Adrenal gland (tissue), 12 donors: Measurements from ENCODE around the gene MALRD1. TPM values are rescaled to one million over a fixed set of nuclear protein-coding genes. Genes with fewer than 3 reads are reported as not detected.

Experiments
- DNase-seq, 7 donors: peaks; one replicate each; pipeline ENCODE4 v3.0.0-alpha.2; 2019 to 2020
- H3K27ac ChIP-seq, 5 donors: fragments of 200-600 bp; sonication (generic) in 4 of 5; 1 replicate in 3 of 5; 2 replicates in 2 of 5; pipeline versions ENCODE4 v1.5.1 to v1.8.0; 2016 to 2020; ENCODE audit warnings: mild to moderate bottlenecking in 1 of 5
- H3K27me3 ChIP-seq: fragments of 200-600 bp; 2 replicates; pipeline ENCODE4 v1.8.0; 2021
- H3K36me3 ChIP-seq, 2 donors: fragments of 200-600 bp; replicated peaks in 1 of 2; 1 replicate in 1 of 2; 2 replicates in 1 of 2; pipeline versions ENCODE4 v1.5.1 to v1.8.0; 2018 to 2022
- H3K4me1 ChIP-seq, 2 donors: fragments of 200-600 bp; replicated peaks in 1 of 2; 1 replicate in 1 of 2; 2 replicates in 1 of 2; pipeline versions ENCODE4 v1.5.1 to v1.8.0; 2018 to 2021
- H3K4me3 ChIP-seq, 4 donors: fragments of 200-600 bp; sonication (generic) in 3 of 4; one replicate each; pipeline ENCODE4 v1.5.1; 2016 to 2018
- H3K9me3 ChIP-seq, 3 donors: fragments of 200-600 bp; sonication (generic) in 1 of 3; replicated peaks in 1 of 3; 1 replicate in 2 of 3; 2 replicates in 1 of 3; pipeline versions ENCODE4 v1.5.1 to v1.8.0; 2016 to 2021
- POLR2A ChIP-seq, 2 donors: fragments of 450-650 bp; IDR thresholded peaks; one replicate each; pipeline ENCODE4 v1.6.1; 2017; ENCODE audit warnings: antibody characterized with exemption in 2 of 2, mild to moderate bottlenecking in 2 of 2, moderate library complexity in 1 of 2
- WGBS, 4 donors: extraction: QIAGEN DNeasy Blood & Tissue Kit in 2 of 4; methylation state at CpG; one replicate each; pipeline versions ENCODE4 v1.1.5 to v1.1.7; 2013 to 2017; 5-methylcytosine and 5-hydroxymethylcytosine counted together
- intact Hi-C, 2 donors: fragments of 100-400 bp; cut with DNase I; formaldehyde crosslinking; loops; one replicate each; pipeline versions ENCODE4 v1.14.1 to v1.15.0; 2022 to 2023
- polyA plus RNA-seq, 3 donors: library from polyadenylated mRNA; stranded (reverse); fragments of 200-250 nt in 2 of 3; fragments of 350-450 nt in 1 of 3; fragmentation: Illumina TruSeq in 1 of 3; extraction: RNeasy Lipid Tissue Mini Kit (QIAGEN cat#74804) in 1 of 3; gene quantifications; one replicate each; pipeline ENCODE4 v1.2.3, GENCODE V29; 2013 to 2014
- total RNA-seq, 9 donors: library from RNA; depleted of rRNA in 4 of 9; stranded (reverse); fragments of >200 nt in 4 of 9; fragments of 120-200 nt in 1 of 9; fragmentation: NEBNext Ultra II Directional in 1 of 9; extraction: Animal tissue kit (Norgen Biotek cat#: 25700) in 1 of 9; gene quantifications; one replicate each; pipeline versions ENCODE4 v1.1.0 to v1.2.4, GENCODE V29; 2013 to 2023
- TF ChIP-seq, protein P1 (sequence below), 6 experiments: fragments of 450-650 bp in 4 of 6; fragments of 200-600 bp in 2 of 6; sonication (generic) in 1 of 6; IDR thresholded peaks; 1 replicate in 5 of 6; 2 replicates in 1 of 6; pipeline versions ENCODE4 v1.5.1 to v1.8.0; 2016 to 2021; ENCODE audit warnings: antibody characterized with exemption in 6 of 6, mild to moderate bottlenecking in 2 of 6, moderate library complexity in 1 of 6
- donor health status: healthy with polysubstance abuse.
- donor health status: Bipolar disorder and iron deficiency.
- donor health status: DM: yes; HTN: yes; CAD: no.
- donor health status: DM: no; HTN: no; CAD: no.
- donor health status: DM: no; HTN: no; CAD: no.
- donor health status: DM: yes; HTN: yes; CAD: no.

The MALRD1 gene
- total and polyA plus RNA-seq, 12 donors = 0.48 to 6.2 (median 1.9) TPM

DNA sequence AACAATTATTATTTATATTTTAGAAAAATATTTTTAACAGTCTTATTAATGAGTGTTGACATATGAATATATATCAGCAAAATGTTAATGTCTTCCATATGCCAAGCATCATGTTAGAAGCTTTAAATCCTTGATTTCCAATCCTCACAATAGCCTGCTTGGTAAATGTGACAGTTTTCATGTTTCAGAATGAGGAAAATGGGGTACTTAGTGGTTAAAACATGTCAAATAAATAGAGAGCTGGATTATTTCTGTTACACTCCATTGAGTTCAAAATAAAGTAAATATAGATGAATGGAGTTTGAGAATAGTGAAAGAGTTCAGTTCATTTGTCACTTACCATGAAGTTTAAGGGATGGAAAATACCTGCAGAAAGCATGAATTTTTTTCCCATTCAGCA is 377.4 kb downstream of the MALRD1 start:
- no peak for TF ChIP-seq POLR2A (IDR thresholded peaks at IDR 0.05)
- TF ChIP-seq, protein P1, sequence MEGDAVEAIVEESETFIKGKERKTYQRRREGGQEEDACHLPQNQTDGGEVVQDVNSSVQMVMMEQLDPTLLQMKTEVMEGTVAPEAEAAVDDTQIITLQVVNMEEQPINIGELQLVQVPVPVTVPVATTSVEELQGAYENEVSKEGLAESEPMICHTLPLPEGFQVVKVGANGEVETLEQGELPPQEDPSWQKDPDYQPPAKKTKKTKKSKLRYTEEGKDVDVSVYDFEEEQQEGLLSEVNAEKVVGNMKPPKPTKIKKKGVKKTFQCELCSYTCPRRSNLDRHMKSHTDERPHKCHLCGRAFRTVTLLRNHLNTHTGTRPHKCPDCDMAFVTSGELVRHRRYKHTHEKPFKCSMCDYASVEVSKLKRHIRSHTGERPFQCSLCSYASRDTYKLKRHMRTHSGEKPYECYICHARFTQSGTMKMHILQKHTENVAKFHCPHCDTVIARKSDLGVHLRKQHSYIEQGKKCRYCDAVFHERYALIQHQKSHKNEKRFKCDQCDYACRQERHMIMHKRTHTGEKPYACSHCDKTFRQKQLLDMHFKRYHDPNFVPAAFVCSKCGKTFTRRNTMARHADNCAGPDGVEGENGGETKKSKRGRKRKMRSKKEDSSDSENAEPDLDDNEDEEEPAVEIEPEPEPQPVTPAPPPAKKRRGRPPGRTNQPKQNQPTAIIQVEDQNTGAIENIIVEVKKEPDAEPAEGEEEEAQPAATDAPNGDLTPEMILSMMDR (IDR thresholded peaks at IDR 0.05) = no peak
- Histone ChIP-seq H3K4me3 (no peak overlapping the region), H3K27ac (no peak overlapping the region), H3K36me3 (no peaks in the 10 kb centered on the region), H3K27me3 (no peaks in the 10 kb centered on the region), H3K9me3 (no peaks in the 10 kb centered on the region), H3K4me1 (no peaks in the 10 kb centered on the region)
- intact Hi-C loops = no loop called here
- no peak for DNase-seq

DNA sequence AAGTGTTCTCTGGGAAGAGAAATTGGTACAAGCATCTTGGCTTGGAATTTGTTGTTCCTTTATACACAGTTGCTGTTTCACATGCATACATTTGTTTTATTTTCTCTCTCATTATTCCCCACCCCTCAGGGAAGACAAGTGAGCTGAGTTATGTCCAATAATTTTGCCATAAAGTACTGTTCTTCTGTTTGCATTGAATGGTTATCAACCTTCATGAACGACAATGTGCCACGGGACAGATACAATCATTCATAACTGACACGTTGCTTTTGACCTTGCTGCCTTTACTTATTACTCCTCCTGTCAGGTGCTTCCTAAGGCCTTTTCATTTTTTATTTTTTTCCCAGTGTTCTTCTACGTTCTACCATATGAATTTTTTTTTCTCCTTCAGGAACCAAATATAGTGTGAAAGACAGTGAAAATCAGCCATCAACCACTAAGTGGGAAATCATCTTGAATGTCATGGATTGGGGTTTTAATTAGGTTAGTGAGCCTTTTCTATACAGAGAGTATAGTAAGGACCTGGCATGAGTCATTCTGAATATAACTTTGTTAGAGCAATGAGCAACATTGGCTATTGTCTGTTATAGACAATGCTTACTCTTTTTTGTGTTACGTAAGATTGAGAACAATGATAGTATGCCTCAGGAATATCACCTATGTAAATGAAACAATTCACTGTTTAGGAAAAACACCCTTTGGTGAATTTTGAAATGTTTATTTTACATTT is 383.2 kb downstream of the MALRD1 start:
- no peaks in the 10 kb centered on the region for H3K36me3 ChIP-seq
- no peaks in the 10 kb centered on the region for H3K9me3 ChIP-seq
- H3K27me3 ChIP-seq = no peaks in the 10 kb centered on the region
- DNase-seq = no peak
- no peak overlapping the region for H3K4me3 ChIP-seq
- no peaks in the 10 kb centered on the region for H3K4me1 ChIP-seq
- intact Hi-C loops = no loop called here
- WGBS, 4 donors = 36 to 53% (median 42%) methylated on average over 5 of the region's 5 CpGs
- TF ChIP-seq, protein P1 (IDR thresholded peaks at IDR 0.05) = no peak
- TF ChIP-seq POLR2A (IDR thresholded peaks at IDR 0.05) = no peak
- no peak overlapping the region for H3K27ac ChIP-seq

DNA sequence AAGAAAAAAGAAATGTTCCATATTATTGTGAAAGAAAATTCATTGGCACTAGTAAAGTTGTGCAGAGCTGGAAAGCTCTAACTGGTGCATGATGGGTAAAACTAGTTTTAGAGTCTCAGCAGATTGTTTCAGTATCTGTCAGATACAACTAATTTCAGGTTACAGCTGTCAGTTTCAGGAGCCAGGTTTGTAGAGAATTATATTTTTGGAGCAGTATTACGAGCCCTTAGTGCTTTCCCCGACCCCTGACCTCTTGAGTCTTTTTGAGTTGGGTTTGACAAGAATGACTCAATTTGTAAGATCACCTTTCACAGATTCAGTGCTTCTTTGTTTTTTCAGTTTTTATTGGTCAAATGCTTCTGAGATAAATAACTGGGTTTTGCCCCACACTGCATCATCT is 401.3 kb downstream of the MALRD1 start:
- Histone ChIP-seq H3K4me3 (no peak overlapping the region), H3K9me3 (no peaks in the 10 kb centered on the region), H3K36me3 (no peaks in the 10 kb centered on the region), H3K4me1 (no peaks in the 10 kb centered on the region), H3K27ac (no peak overlapping the region), H3K27me3 (no peaks in the 10 kb centered on the region)
- intact Hi-C loops = no loop called here
- DNase-seq = no peak
- no peak for TF ChIP-seq POLR2A (IDR thresholded peaks at IDR 0.05)
- TF ChIP-seq, protein P1 (IDR thresholded peaks at IDR 0.05) = no peak
- 71 to 89% (median 82%) methylated on average over 2 of the region's 2 CpGs for WGBS, 4 donors

DNA sequence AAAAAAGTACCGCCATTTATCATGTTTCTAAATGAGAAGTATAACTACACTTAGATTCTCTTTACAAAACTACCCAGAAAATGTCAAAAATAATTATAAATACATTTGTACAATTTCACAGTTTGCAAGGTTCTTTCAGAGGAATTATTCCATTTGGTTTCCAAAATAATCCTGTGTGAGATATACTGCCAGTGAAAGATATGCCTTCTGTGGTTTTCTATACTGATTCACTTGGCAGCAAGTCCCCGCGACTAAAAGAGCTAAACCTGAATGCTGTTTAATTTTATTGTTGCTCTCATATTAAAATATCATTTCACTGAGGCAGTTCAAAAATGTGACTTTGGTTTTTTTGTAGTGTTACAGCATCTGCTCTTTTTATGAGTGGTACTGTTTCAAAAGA is 402.8 kb downstream of the MALRD1 start:
- 69 to 94% (median 85%) methylated on average over 3 of the region's 3 CpGs for WGBS, 4 donors

More for the DNA sequence above, 402.8 kb downstream of the MALRD1 start:
- Histone ChIP-seq H3K9me3 (no peaks in the 10 kb centered on the region), H3K27me3 (no peaks in the 10 kb centered on the region), H3K4me3 (no peak overlapping the region), H3K27ac (no peak overlapping the region), H3K4me1 (no peaks in the 10 kb centered on the region), H3K36me3 (no peaks in the 10 kb centered on the region)
- intact Hi-C loops = no loop called here
- no peak for DNase-seq
- TF ChIP-seq, protein P1 (IDR thresholded peaks at IDR 0.05) = no peak
- TF ChIP-seq POLR2A (IDR thresholded peaks at IDR 0.05) = no peak
